Endothelial cell of umbilical vein (primary cell): ENCODE measurements around the gene CAV2. TPM values are rescaled to one million over a fixed set of nuclear protein-coding genes. Genes with fewer than 3 reads are reported as not detected.

Source experiments
- BruUV-seq: library from RNA; stranded (reverse); fragments of 400-500 nt; replicated peaks from 2 replicates; lab custom pipeline; 2021; lab: Mats Ljungman, UMichigan
- CTCF ChIA-PET: fragments of 300-600, 350-600 bp; sonication (Branson Sonifier 250); formaldehyde crosslinking; loops from one replicate; lab custom pipeline; 2021; ENCODE audit warnings: antibody characterized with exemption, inconsistent platforms; lab: Charles Lee
- POLR2A ChIA-PET: fragments of 300-600, 350-600 bp; sonication (Branson Sonifier 250); formaldehyde crosslinking; loops from one replicate; lab custom pipeline; 2021; ENCODE audit warnings: antibody characterized with exemption, inconsistent platforms; lab: Charles Lee
- DNase-seq: peaks from one replicate; pipeline ENCODE4 v3.0.0-alpha.2; 2011; ENCODE audit warnings: low read depth, low spot score
- FAIRE-seq: peaks from 2 replicates; lab custom pipeline; 2011; peaks lifted over from hg19 to GRCh38; lab: Jason Lieb, UNC
- H2AFZ ChIP-seq: 2 replicates; pipeline ENCODE4 v1.6.0; 2012; ENCODE audit warnings: low read depth, low read length, control low read depth, inconsistent platforms
- H3K27ac ChIP-seq: 2 replicates; pipeline ENCODE4 v1.5.1; 2011; ENCODE audit warnings: low read depth, mild to moderate bottlenecking, control low read depth, low read length, moderate library complexity; ENCODE audit not compliant: insufficient read depth
- H3K27me3 ChIP-seq, 2 experiments: 2 replicates each; pipeline versions ENCODE4 v1.6.0 to v1.6.1; 2011; ENCODE audit warnings: low read length in 2 of 2, mixed read lengths in 1 of 2; ENCODE audit not compliant: control insufficient read depth in 2 of 2, insufficient read depth in 2 of 2
- H3K36me3 ChIP-seq, 2 experiments: 2 replicates in 1 of 2; 3 replicates in 1 of 2; pipeline ENCODE4 v1.5.1; 2011; ENCODE audit warnings: low read length in 2 of 2, mild to moderate bottlenecking in 1 of 2, moderate library complexity in 1 of 2; ENCODE audit not compliant: control insufficient read depth in 2 of 2, insufficient read depth in 2 of 2; ENCODE audit errors: extremely low read depth in 1 of 2
- H3K4me1 ChIP-seq: 3 replicates; pipeline ENCODE4 v1.5.1; 2011; ENCODE audit warnings: mild to moderate bottlenecking, low read length; ENCODE audit not compliant: control insufficient read depth, insufficient read depth; ENCODE audit errors: extremely low read depth
- H3K4me2 ChIP-seq: 2 replicates; pipeline ENCODE4 v1.6.1; 2011; ENCODE audit warnings: low read length, control low read depth, mixed read lengths; ENCODE audit not compliant: insufficient read depth
- H3K4me3 ChIP-seq, 3 experiments: fragments of 200-600 bp in 1 of 3; sonication (generic), shearing (Covaris generic) in 1 of 3; replicated peaks in 1 of 3; 2 replicates each; pipeline ENCODE4 v1.5.1; 2011 to 2016; ENCODE audit warnings: control low read depth in 3 of 3, low read length in 3 of 3, mild to moderate bottlenecking in 2 of 3, inconsistent platforms in 1 of 3, low read depth in 1 of 3, moderate library complexity in 1 of 3; ENCODE audit not compliant: insufficient read depth in 1 of 3
- H3K79me2 ChIP-seq: 2 replicates; pipeline ENCODE4 v1.6.0; 2012; ENCODE audit warnings: low read length, inconsistent platforms; ENCODE audit not compliant: control insufficient read depth, insufficient read depth
- H3K9ac ChIP-seq: replicated peaks from 2 replicates; pipeline ENCODE3; 2011; ENCODE audit warnings: low read length, control low read depth; ENCODE audit not compliant: insufficient read depth; ENCODE audit errors: extremely low read depth
- H3K9me1 ChIP-seq: replicated peaks from 3 replicates; pipeline ENCODE4 v1.6.0; 2011; ENCODE audit warnings: mild to moderate bottlenecking, low read length; ENCODE audit not compliant: control insufficient read depth, insufficient read depth; ENCODE audit errors: extremely low read depth
- H3K9me3 ChIP-seq: replicated peaks from 2 replicates; pipeline ENCODE4 v1.5.1; 2012; ENCODE audit warnings: low read length, inconsistent platforms; ENCODE audit not compliant: control insufficient read depth, insufficient read depth
- H4K20me1 ChIP-seq: replicated peaks from 2 replicates; pipeline ENCODE3; 2011; ENCODE audit warnings: mild to moderate bottlenecking, low read length; ENCODE audit not compliant: control insufficient read depth, insufficient read depth; ENCODE audit errors: extremely low read depth
- CTCF ChIP-seq, 2 donors: IDR thresholded peaks; 1 replicate in 1 of 2; 2 replicates in 1 of 2; pipeline ENCODE4 v1.5.1; 2011; ENCODE audit warnings: low read length in 2 of 2, mild to moderate bottlenecking in 2 of 2, moderate library complexity in 2 of 2, control low read depth in 1 of 2, inconsistent platforms in 1 of 2, low read depth in 1 of 2; ENCODE audit not compliant: insufficient read depth in 1 of 2; ENCODE audit errors: extremely low read depth in 1 of 2
- EZH2 ChIP-seq: IDR thresholded peaks from 2 replicates; pipeline ENCODE4 v1.6.1; 2012; ENCODE audit warnings: borderline replicate concordance, low read depth, mild to moderate bottlenecking, moderate library complexity, low read length, inconsistent platforms; ENCODE audit not compliant: severe bottlenecking
- FOS ChIP-seq: IDR thresholded peaks from 2 replicates; pipeline ENCODE4 v1.6.1; 2011; ENCODE audit warnings: mild to moderate bottlenecking, low read length, moderate library complexity, borderline replicate concordance; ENCODE audit not compliant: insufficient read depth
- GATA2 ChIP-seq: IDR thresholded peaks from 2 replicates; pipeline ENCODE4 v1.7.0; 2011; ENCODE audit warnings: low read depth, mild to moderate bottlenecking, moderate library complexity, mixed read lengths, low read length; ENCODE audit not compliant: insufficient read length, insufficient read depth
- JUN ChIP-seq: IDR thresholded peaks from 2 replicates; pipeline ENCODE4 v1.6.1; 2011; ENCODE audit warnings: borderline replicate concordance, low read depth; ENCODE audit not compliant: insufficient read length, insufficient read depth
- MYC ChIP-seq: IDR thresholded peaks from one replicate; pipeline ENCODE4 v1.6.1; 2011; ENCODE audit warnings: mild to moderate bottlenecking, low read depth, low read length
- POLR2A ChIP-seq: IDR thresholded peaks from 2 replicates; pipeline ENCODE4 v1.6.1; 2012; ENCODE audit warnings: low read depth, mild to moderate bottlenecking, control low read depth, low read length
- POLR2AphosphoS5 ChIP-seq: IDR thresholded peaks from 2 replicates; pipeline ENCODE4 v1.6.1; 2012; ENCODE audit warnings: low read depth, mild to moderate bottlenecking, control low read depth, low read length, moderate library complexity; ENCODE audit not compliant: insufficient read depth
- dilution Hi-C: fragments of 300-500 bp; cut with MboI; formaldehyde crosslinking; loops from one replicate; pipeline ENCODE4 v1.15.0; 2019; ENCODE audit warnings: low sequenced_read_pairs; ENCODE audit not compliant: extremely low pct_ligation_motif_present
- intact Hi-C: fragments of 100-400 bp; cut with micrococcal nuclease; formaldehyde crosslinking; loops from one replicate; pipeline ENCODE4 v1.10.0; 2022
- polyA plus RNA-seq, 4 experiments: library from polyadenylated mRNA; depleted of rRNA in 3 of 4; stranded (reverse) in 3 of 4; unstranded in 1 of 4; fragments of >200 nt; gene quantifications; 2 replicates each; pipeline versions ENCODE4 v1.2.1 to v1.2.3, GENCODE V29; 2011 to 2012; ENCODE audit warnings: missing spikeins in 1 of 4
- total RNA-seq: library from RNA; stranded (reverse); gene quantifications from 2 replicates; pipeline ENCODE4 v1.2.3, GENCODE V29; 2021
- TF ChIP-seq, protein P1 (sequence below): IDR thresholded peaks from 2 replicates; pipeline ENCODE4 v1.6.1; 2011; ENCODE audit not compliant: insufficient read depth, insufficient read length

The CAV2 gene
- total and polyA plus RNA-seq, 2 donors (not counting 3 experiments of a cell fraction or from before 2014, with no cell fraction given): 179 to 327 TPM

GRCh38 chr7:116540743-116541142 is 41.2 kb downstream of the CAV2 start:
- Histone ChIP-seq H3K4me3 (no peak overlapping the region), H3K4me1 (peaks cover 22% of the 10 kb centered on the region), H3K4me2 (no peak overlapping the region), H3K27me3 (no peaks in the 10 kb centered on the region), H4K20me1 (peaks cover 12% of the 10 kb centered on the region), H2AFZ (no peak overlapping the region), H3K36me3 (peaks cover 25 to 53% of the 10 kb centered on the region in 2 experiments), H3K9me1 (no peaks in the 10 kb centered on the region), H3K9ac (no peak overlapping the region), H3K79me2 (peaks cover 96% of the 10 kb centered on the region), H3K27ac (no peak overlapping the region), H3K9me3 (no peaks in the 10 kb centered on the region)
- ChIA-PET CTCF (interaction anchor here (1.3 to 3.4 kb wide), 3 partner anchors 17 to 48 kb away, joined by 3 to 20 read pairs (median 3); no protein-coding TSS in a partner anchor), POLR2A (interaction anchor here (0.6 to 1.0 kb wide), 2 partner anchors 18 to 30 kb away, joined by 3 read pairs; no protein-coding TSS in a partner anchor)
- intact Hi-C loops (no loop called here), dilution Hi-C loops (no loop called here)
- BruUV-seq: no TSS peak
- no peak for FAIRE-seq
- TF ChIP-seq GATA2: no peak
- TF ChIP-seq POLR2AphosphoS5: no peak
- TF ChIP-seq, protein P1, sequence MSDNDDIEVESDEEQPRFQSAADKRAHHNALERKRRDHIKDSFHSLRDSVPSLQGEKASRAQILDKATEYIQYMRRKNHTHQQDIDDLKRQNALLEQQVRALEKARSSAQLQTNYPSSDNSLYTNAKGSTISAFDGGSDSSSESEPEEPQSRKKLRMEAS: no peak
- no peak for TF ChIP-seq JUN
- no peak for TF ChIP-seq POLR2A
- TF ChIP-seq MYC: no peak
- TF ChIP-seq CTCF (IDR thresholded peaks at IDR 0.05; ENCODE audit: extremely low read depth in 1 of 2, insufficient read depth in 1 of 2, low read depth in 1 of 2, low read length in 2 of 2): no peak
- TF ChIP-seq EZH2: no peak
- no peak for TF ChIP-seq FOS
- DNase-seq: no peak
